LNCaP clone FGC (cell line): Measurements from ENCODE around the gene BRPF3.

Source experiments
- DNase-seq: peaks from one replicate; pipeline ENCODE4 v3.0.0-alpha.2; 2011; ENCODE audit warnings: low read depth
- H3K4me3 ChIP-seq: 2 replicates; pipeline ENCODE4 v1.5.1; 2011; ENCODE audit warnings: mild to moderate bottlenecking, low read depth, low read length, control low read depth
- TF ChIP-seq, protein P1 (sequence below): IDR thresholded peaks from 2 replicates; pipeline ENCODE4 v1.5.1; 2012; ENCODE audit warnings: mild to moderate bottlenecking; ENCODE audit not compliant: control insufficient read depth, insufficient read depth; ENCODE audit errors: extremely low read depth

Gene BRPF3

DNA sequence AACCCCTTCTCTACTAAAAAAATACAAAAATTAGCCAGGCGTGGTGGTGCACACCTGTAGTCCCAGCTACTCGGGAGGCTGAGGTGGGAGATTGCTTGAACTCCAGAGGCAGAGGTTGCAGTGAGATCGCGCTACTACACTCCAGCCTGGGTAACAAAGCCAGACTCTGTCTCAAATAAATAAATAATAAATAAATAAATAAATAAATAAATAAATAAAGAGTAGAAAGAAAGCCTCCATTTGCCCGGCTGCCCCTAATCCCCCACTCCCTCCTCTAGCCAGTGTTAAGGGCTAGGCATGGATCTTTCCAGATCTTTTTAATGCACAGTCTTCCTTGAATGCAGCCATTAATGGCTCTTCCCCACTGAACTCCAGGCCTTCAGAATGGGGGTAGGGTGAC lies 76.5 kb downstream of the BRPF3 start:
- H3K4me3 ChIP-seq: no peak overlapping the region
- DNase-seq: no peak
- TF ChIP-seq, protein P1, sequence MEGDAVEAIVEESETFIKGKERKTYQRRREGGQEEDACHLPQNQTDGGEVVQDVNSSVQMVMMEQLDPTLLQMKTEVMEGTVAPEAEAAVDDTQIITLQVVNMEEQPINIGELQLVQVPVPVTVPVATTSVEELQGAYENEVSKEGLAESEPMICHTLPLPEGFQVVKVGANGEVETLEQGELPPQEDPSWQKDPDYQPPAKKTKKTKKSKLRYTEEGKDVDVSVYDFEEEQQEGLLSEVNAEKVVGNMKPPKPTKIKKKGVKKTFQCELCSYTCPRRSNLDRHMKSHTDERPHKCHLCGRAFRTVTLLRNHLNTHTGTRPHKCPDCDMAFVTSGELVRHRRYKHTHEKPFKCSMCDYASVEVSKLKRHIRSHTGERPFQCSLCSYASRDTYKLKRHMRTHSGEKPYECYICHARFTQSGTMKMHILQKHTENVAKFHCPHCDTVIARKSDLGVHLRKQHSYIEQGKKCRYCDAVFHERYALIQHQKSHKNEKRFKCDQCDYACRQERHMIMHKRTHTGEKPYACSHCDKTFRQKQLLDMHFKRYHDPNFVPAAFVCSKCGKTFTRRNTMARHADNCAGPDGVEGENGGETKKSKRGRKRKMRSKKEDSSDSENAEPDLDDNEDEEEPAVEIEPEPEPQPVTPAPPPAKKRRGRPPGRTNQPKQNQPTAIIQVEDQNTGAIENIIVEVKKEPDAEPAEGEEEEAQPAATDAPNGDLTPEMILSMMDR: no peak

DNA sequence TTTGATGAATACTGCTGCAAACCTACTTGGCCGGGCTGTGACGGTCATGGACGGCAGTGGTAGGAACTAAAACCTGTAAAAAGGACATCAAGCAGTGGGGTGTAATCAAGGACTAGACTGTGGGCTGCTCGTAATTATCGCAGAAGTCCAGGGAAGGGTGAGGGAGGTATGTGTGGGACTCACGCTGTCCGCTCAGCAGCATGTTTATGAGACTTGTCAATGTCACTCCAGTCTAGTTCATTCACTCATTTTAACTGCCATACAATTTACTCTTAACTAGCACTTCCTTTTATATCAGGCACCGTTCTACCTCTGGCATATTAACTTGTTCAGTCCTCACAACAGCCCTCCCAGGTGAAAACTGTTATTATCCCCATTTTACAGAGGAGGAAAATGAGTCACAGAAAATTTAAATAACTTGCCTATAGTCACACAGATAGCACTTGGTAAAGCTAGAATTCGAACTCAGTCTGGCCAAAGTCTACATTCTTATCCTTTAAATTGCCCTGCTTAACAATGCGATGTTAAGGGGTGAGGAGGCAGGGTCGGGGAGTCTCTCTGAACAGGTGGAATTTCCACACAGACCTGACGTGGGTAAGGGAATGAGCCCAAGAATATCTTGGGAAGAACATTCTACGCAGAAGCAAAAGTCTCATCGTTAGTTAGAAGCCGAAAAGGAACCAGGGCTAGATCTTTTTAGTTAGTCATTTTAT lies 77.4 kb downstream of the BRPF3 start:
- H3K4me3 ChIP-seq: no peak overlapping the region
- no peak for DNase-seq
- TF ChIP-seq, protein P1: no peak

DNA sequence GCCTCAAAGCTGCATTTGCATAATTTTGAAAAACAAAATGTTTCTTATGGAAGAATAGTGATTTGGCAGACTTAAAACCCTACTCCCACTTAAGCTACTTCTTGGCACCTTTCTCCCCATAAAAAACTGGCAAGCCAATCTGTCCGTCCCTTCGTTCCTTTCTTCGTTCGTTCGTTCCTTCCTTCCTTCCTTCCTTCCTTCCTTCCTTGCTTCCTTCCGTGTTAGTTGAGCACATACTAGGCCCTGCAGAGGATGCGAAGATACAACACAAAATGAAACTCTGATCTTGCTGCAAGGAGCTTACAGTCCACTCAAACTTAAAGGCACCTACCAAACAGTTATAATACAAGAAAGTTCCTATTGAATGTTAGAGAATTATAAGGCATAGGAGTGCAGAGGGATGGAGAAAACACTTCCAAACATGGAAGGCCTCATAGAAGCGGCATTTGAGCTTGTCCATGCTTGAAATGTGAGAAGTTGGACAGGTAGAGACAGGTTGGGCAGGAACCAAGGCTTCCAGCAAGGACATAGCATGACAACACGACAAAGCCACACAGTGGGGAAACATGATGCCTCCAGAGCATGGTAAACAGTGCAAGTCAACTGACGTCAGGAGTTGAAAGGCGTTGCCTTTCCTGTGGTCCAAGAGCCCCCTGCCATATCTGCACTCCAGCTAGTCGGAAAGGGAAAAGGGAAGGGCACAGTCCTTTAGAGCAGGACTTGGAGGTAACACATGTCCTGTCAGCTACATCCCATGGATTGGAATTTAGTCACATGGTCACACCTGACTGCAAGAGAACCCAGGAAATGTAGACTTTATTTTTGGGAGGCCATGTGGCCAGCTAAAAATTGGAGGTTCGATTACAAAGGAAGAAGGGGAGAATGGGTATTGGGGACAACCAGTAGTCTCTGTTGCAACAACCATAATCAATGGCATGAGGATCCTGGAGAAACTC lies 80.3 kb downstream of the BRPF3 start:
- no peak for DNase-seq
- H3K4me3 ChIP-seq: no peak overlapping the region
- TF ChIP-seq, protein P1: no peak

DNA sequence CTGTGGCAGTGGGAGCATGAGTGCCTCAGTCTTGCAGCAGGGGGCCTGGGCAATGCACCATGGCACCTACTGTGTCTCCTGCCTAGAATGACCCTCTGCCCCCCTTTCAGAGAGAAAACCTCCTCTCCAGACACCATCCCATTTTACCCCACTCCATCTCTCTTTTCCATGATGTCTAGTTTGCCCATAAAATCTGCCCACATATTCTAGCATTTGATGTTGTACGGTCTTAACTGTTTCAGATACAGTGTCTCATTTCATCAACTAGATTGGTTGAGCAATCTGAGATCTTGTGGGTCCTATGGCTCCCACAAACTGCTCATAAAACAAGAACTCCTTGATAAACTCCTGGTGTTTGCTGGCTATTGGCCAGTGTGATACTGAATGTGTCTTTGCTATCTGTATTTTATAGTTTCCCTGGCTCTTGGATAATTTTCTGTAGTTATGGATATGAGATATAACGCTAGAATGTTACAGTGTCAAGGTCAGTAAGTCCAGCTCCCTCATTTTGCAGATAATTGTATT lies 81.5 kb downstream of the BRPF3 start:
- no peak overlapping the region for H3K4me3 ChIP-seq
- DNase-seq: no peak

GRCh38 chr6:36280467-36280866 lies 83.9 kb downstream of the BRPF3 start:
- TF ChIP-seq, protein P1: no peak
- H3K4me3 ChIP-seq: no peak overlapping the region
- DNase-seq: no peak

More for the DNA sequence above, 81.5 kb downstream of the BRPF3 start:
- TF ChIP-seq, protein P1: no peak

DNA sequence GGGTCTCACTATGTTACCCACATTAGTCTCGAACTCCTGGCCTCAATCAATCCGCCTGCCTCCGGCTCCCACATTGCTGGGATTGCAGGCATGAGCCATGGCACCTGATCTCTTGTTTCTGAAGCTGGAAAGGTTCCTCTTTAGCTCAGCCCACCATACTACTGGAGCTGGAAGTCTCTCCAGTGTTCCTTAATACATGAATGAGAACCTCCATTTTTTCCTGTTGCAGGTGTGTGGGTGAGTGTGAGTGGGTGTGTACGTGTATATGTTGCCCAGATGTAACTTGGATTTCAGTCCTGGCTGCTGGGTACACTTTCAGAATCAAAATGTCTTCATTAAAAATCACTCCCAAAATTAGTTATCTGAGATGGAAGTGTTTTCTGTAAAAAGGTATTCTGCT lies 84.4 kb downstream of the BRPF3 start:
- no peak overlapping the region for H3K4me3 ChIP-seq
- TF ChIP-seq, protein P1: no peak
- DNase-seq: no peak
